GM12801 (cell line): ENCODE data around the gene CFAP100.

Source experiments
- TF ChIP-seq, protein P1 (sequence below): IDR thresholded peaks from one replicate; pipeline ENCODE4 v1.5.1; 2011; ENCODE audit warnings: control low read depth; ENCODE audit not compliant: insufficient read length; ENCODE audit errors: extremely low read depth

The CFAP100 gene

GRCh38 chr3:126446301-126446700, 51.6 kb downstream of the CFAP100 start:
- TF ChIP-seq, protein P1, sequence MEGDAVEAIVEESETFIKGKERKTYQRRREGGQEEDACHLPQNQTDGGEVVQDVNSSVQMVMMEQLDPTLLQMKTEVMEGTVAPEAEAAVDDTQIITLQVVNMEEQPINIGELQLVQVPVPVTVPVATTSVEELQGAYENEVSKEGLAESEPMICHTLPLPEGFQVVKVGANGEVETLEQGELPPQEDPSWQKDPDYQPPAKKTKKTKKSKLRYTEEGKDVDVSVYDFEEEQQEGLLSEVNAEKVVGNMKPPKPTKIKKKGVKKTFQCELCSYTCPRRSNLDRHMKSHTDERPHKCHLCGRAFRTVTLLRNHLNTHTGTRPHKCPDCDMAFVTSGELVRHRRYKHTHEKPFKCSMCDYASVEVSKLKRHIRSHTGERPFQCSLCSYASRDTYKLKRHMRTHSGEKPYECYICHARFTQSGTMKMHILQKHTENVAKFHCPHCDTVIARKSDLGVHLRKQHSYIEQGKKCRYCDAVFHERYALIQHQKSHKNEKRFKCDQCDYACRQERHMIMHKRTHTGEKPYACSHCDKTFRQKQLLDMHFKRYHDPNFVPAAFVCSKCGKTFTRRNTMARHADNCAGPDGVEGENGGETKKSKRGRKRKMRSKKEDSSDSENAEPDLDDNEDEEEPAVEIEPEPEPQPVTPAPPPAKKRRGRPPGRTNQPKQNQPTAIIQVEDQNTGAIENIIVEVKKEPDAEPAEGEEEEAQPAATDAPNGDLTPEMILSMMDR: no peak

- TF ChIP-seq, protein P1: no peak
Measured at GRCh38 chr3:126446791-126447190, 52.1 kb downstream of the CFAP100 start.

DNA sequence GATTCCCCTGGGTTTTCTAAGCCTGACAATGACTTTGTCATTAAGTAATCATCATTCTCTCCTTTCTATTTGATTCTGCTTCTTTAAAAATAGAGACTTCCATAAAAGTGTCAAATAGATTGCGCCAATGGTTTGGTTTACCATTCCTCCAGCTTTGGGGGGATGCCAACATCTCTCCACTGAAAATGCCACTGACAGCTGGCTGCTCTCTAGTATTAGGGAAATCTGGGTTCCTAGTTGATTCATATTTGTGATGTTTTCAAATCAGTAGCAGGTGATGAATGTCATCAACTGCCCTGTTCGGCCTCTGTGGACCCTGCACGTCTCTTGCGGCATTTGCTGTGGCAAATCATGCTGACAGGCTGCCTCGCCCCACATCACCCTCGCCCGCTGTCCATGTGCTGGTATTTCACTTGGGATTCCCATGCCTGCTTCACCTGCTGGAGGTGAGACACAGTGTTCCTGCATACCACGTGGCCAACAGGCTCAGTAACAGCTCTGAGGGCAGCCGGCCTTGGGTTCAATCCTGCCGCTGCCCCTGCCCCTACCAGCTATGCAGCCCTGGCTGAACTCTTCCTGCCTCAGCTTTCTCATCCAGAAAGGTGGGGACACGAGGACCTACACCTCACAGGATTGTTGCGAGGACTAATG, 52.9 kb downstream of the CFAP100 start:
- TF ChIP-seq, protein P1: no peak

DNA sequence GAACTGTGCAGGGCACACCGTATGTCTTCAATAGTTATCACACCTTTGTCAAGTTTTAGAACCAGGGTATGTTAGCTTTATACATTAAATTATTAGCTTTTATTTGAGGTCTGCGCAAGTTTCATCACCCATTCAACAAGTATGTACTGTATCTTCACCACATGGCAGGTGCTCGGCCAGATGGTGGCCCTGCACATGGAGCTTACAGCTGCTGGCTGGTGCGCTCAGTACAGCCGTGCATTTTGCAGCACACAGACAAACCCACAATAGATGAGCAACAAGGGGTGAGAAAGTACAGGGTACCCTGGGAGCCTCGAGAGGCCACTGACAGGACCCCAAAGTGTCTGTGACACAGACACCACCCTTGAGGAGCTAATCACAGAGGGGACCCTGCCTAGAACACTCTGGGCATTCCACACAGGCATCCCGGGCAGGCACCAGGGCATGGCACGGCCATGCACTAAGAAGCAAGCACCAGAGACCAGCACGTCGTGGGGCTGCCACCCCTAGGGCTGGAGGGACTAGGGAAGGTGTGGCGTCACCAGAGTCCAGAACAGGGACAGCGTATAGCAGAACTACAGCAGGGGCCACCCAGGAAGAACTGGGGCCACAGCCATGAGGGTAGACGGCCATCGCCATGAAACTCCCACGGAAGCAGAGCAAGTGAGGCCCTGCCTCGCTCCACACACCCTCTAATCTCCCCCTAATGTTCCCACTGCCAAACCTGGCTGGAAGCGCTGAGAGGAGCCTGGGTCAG, 53.6 kb downstream of the CFAP100 start:
- TF ChIP-seq, protein P1: no peak

- TF ChIP-seq, protein P1: no peak
Measured at GRCh38 chr3:126448893-126449180, 54.1 kb downstream of the CFAP100 start.

DNA sequence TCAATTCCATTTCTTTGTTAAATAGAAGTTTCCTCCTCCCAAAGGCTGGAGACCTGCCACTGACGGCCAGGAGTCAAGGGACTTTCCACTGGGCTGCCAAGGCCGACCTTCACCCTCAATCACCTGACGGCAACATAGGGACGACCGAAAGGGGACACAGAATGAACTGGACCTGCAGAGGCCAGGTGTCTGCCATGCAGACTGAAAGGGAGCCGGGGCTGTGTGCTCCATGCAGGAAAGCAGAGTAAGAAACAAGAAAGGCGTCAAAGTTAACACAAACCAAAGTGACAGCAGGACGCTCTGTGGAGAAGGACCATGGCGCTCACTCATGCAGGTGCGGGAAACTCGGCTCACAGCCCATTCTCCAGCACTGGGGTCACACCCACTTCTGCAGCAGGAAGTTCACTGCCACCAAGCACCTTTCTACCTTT, 54.9 kb downstream of the CFAP100 start:
- TF ChIP-seq, protein P1: no peak

- TF ChIP-seq, protein P1: no peak
Measured at GRCh38 chr3:126450219-126450618, 55.5 kb downstream of the CFAP100 start.
